Stimulated activated CD8-positive, alpha-beta memory T cell treated with anti-CD3 and anti-CD28 coated beads, Interleukin-4, amount 100 ng/mL, for 1 hour (primary cell): Measurements from ENCODE around the gene GNG13.
A peak's percentile ranks its signal among the peaks of the same experiment; 100 is the strongest.

Source experiments
- DNase-seq, 2 donors: peaks; one replicate each; pipeline ENCODE4 v3.0.0-alpha.2; 2020; ENCODE audit warnings: low read depth in 2 of 2, low spot score in 1 of 2

The GNG13 gene

GRCh38 chr16:795580-796229 is 4.8 kb downstream of the GNG13 start:
- DNase-seq, result no peak

- no peak for DNase-seq
Observed at GRCh38 chr16:794853-795466, 5.6 kb downstream of the GNG13 start.

DNA sequence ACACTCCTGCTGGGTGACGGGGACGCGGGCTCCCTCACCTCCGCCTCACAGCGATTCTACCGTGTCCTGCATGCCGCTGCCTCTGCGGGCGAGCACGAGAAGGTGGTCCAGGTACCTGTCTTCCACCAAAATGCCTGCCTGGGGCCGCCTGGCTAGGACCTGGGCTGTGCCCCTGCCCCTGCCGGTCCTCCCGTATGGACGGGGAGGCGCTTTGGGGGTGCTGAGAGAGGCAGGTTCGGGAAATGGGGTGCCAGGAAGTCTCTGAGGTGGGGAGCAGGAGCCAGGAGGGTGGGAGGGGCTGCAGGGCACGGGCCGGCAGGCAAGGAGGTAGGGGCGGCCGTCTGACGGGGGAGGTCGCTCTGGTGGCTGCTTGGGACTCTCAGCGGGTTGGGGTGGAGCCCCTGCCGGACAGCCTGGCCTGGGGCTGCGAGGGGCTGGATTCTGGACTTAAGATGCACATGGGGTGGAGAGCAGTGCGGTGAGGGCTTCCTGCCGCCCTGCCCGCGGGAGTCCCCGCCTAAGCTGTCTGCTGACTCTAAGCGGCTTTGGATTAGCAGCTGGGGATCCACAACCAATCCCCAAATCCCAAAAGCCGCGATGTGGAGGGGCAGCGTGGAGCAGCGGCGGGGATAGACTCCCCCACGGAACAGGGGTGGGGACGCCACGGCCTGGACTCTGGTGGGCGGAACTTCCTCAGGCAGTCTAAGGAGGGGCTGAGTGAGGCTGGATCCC is 6.3 kb downstream of the GNG13 start:
- DNase-seq, result no peak

GRCh38 chr16:793414-793813 is 7.1 kb downstream of the GNG13 start:
- DNase-seq, result no peak

- no peak for DNase-seq
Observed at GRCh38 chr16:792221-792995, 8.1 kb downstream of the GNG13 start.

DNA sequence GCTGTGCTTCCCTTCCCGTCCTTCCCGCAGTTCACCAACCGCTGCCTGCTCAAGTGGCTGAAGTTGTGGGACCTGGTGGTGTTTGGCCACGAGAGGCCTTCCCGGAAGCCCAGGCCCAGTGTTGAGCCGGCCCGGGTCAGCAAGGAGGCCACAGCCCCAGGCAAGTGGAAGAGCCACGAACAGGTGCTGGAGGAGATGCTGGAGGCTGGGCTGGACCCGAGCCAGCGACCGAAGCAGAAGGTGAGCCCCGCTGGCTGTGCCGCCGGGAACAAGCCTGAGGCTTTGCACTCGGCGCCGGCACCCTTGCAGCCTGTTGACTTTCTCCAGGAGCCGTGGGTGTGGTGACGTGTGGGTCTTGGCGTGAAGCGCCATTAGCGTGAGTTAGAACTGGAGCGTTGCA is 9.4 kb downstream of the GNG13 start:
- no peak for DNase-seq

- DNase-seq, result no peak
Observed at GRCh38 chr16:790086-790485, 10.4 kb downstream of the GNG13 start.

GRCh38 chr16:789191-789850 is 11.2 kb downstream of the GNG13 start:
- DNase-seq, result no peak

- peak; percentile 75 to 84 for DNase-seq
Observed at GRCh38 chr16:788399-789126, 12.0 kb downstream of the GNG13 start, which contains the start of gene CHTF18. CHTF18 (plus strand) TSS chr16:788620; CDS start chr16:788685, 65 bp downstream.

DNA sequence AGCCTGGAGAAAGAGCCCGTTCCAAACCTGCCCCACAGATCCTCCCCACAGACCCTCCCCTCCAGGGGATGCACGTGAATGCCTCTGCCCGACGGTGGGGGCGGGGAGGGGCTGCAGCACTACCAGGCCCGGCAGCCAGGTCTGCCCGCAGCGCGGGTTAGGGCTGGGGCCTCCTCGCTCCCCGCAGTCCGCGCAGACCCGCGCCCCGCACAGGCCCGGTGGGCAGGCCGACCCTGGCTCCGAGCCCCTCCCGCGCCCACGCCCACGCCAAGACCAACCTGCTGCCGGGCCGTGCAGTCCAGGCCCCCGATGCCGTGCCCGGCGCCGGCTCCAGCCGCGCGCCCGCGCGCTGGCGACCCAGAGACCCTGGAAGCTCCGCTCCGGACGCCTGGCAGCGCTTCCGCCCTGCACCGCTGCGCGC is 12.5 kb downstream of the GNG13 start, which contains the start of gene RPUSD1:
Gene RPUSD1, minus strand, starts transcription at position 404 of the 421 bp plus-strand sequence. CDS start 644 bp downstream, outside the sequence.
- no peak for DNase-seq

- DNase-seq, result no peak
Observed at GRCh38 chr16:787321-787966, 13.1 kb downstream of the GNG13 start.

DNA sequence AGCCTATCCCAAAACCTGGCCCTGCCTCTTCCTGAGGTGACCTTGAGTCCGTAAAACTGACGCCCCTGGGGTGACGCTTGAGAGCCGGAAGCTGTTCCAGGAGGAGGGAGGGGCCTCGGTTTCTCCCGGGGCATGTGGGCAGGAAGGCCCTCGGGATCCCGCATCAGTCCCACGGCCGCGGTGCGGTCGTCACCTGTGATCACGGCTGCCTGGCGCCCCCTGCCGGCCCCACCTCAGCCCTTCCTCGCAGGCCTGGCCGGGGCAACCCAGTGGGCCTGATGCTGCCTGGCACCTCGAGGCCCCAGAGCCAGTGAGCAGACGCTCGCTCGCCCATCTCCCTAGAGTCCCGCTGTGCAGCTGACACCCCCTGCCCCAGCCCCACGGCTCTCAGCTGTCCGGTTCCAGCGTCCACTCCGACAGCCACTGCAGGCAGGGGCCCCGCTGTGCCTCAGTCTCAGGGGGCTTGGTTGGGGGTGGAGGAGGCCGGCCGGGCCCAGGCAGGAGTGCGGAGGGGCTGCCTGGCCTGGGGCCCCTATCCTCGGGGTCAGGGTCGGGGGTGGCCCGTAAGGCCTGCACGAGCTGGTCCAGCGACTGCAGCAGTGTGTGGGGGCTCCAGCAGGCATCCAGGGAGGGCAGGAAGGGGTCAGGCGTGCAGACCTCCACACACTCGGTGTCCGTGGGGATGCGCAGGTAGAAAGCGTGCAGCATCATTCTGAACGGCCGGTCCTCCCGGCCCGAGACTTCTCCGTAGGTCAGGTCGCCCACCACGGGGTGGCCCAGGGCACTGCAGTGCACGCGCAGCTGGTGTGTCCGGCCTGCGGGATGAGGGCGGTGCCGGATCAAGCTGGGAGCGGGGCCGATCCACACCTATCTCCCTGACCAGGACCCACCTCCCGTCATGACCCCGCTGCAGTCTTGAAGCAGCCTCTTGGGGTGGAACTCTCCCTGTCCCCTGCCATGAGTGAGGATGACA is 14.7 kb downstream of the GNG13 start:
- DNase-seq, result peak; percentile 53 to 56

GRCh38 chr16:784431-784830 is 16.1 kb downstream of the GNG13 start:
- no peak for DNase-seq

GRCh38 chr16:783404-784161 is 17.0 kb downstream of the GNG13 start:
- DNase-seq, result no peak

GRCh38 chr16:782766-783403 is 17.6 kb downstream of the GNG13 start:
- DNase-seq, result no peak

- no peak for DNase-seq
Observed at GRCh38 chr16:782258-782657, 18.3 kb downstream of the GNG13 start.

DNA sequence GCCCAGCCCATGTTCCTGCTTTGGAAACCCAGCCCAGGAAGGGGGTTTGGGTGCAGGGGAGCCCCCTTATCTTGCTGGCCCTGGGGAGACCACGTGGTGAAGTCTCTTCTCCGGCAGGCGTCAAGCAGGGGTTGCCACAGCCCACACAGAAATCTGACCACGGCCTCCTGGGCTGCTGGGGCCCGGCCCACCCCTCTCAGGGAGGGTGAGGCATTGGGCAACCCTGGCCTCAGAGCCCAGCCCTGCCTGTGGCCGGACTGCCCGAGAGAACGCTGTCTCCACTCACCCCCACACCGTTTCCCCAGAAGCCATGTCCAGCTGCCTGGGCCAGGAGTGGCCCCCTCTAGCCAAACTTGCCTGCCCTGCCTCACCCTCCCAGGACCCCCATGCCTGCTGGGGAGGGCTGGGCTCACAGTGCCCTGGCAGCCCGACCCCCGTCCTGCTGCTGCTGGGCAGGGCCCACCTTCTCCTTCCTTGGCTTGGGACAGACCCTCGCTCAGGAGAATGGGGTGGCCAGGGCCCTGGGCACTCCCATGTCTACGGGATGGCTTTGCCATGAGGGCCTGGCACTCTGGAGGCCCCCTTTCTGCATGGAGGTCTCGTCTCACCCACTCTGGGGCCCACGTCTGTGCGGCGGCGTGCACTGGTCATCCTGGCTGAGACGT is 19.1 kb downstream of the GNG13 start:
- no peak for DNase-seq
